Activated CD4-positive, alpha-beta T cell treated with anti-CD3 and anti-CD28 coated beads, Interleukin-10, Interleukin-2, amounts not matched to agents 100 ng/mL and 50 ng/mL, durations not matched to agents 16 hours and 8 hours (primary cell): ENCODE data around the gene CNOT1.

Experiments used
- DNase-seq: peaks from one replicate; pipeline ENCODE4 v3.0.0-alpha.2; 2020

The CNOT1 gene

GRCh38 chr16:58475091-58475619 lies 154.5 kb downstream of the CNOT1 start:
- DNase-seq, result no peak

GRCh38 chr16:58474296-58474695 lies 155.3 kb downstream of the CNOT1 start:
- DNase-seq, result no peak

DNA sequence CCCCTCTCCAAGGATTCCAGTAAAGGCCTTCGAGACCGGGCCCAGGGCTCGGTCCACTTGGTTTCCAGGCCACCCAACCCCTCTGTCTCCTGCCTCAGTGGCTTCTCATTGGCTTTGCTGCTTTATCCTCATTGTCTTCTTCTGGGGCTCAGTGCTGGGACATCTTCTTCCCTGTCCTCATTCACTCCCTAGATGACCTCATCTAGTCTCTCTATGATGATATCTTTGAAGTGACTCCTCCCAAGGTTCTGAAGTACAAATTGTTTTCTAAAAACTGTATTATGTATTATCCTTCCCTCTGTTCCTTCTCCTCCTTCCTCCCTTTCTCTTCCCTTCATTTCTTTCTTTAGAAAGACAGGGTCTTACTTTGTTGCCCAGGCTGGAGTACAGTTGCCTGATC lies 156.8 kb downstream of the CNOT1 start:
- no peak for DNase-seq

DNA sequence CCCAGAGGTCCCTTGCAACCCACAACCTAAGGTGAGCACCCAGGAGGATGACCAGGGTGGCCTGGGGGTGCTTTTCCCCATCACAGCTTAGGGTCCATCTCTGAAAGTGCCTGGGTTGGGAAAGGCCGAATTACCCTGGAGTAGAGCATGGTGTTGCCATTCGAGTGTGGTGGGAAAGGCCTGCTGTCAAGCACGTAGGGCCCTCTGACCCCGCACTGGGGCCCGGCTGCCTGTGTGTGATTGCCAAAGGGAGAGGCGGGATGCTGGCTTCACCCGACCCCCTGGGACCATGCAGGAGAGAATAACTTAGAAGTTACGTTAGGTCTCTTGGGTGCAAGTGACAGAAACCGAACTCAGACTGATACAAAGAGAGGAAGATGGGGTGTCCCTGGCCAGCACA lies 157.4 kb downstream of the CNOT1 start:
- DNase-seq, result no peak

- no peak for DNase-seq
These were observed 158.2 kb downstream of the CNOT1 start for GRCh38 chr16:58471209-58471975.
